Upper lobe of right lung (tissue), 1 donor: ENCODE data around the gene C1orf116. TPM values are rescaled to one million over a fixed set of nuclear protein-coding genes. Genes with fewer than 3 reads are reported as not detected.

Experiments used
- ATAC-seq: fragments of 200-7000 bp; cut with Tn5 transposase; one replicate; pipeline ENCODE4 v1.9.1; 2020; ENCODE audit warnings: mild to moderate bottlenecking, moderate library complexity
- DNase-seq: peaks from one replicate; pipeline ENCODE4 v3.0.0-alpha.2; 2020
- H3K27ac ChIP-seq: fragments of 200-600 bp; one replicate; pipeline ENCODE4 v1.8.0; 2022
- H3K27me3 ChIP-seq: fragments of 200-600 bp; one replicate; pipeline ENCODE4 v1.8.0; 2022; ENCODE audit warnings: mild to moderate bottlenecking
- H3K36me3 ChIP-seq: fragments of 200-600 bp; one replicate; pipeline ENCODE4 v1.8.0; 2022
- H3K4me1 ChIP-seq: fragments of 200-600 bp; one replicate; pipeline ENCODE4 v1.8.0; 2022
- H3K4me3 ChIP-seq: fragments of 200-600 bp; one replicate; pipeline ENCODE4 v1.8.0; 2022; ENCODE audit warnings: mild to moderate bottlenecking
- H3K9me3 ChIP-seq: fragments of 200-600 bp; one replicate; pipeline ENCODE4 v1.8.0; 2022
- CTCF ChIP-seq: fragments of 200-600 bp; IDR thresholded peaks from one replicate; pipeline ENCODE4 v1.8.0; 2022; ENCODE audit warnings: antibody characterized with exemption
- intact Hi-C: fragments of 100-400 bp; cut with DNase I; formaldehyde crosslinking; loops from one replicate; pipeline ENCODE4 v1.11.0; 2022
- total RNA-seq: library from RNA; stranded (reverse); fragmentation: NEBNext Ultra II Directional; extraction: Animal tissue kit (Norgen Biotek cat#: 25700); gene quantifications from one replicate; pipeline ENCODE4 v1.2.1, GENCODE V29; 2021
- donor health status: DM: no; HTN: yes; CAD: no; lungs with severe emphysema.

Gene C1orf116
- total RNA-seq, 1 donor from 2014 or later, result 128 TPM

- no peak overlapping the region for H3K4me3 ChIP-seq
- ATAC-seq (no peak), DNase-seq (no peak)
- H3K27ac ChIP-seq, result no peak overlapping the region
- H3K9me3 ChIP-seq, result no peaks in the 10 kb centered on the region
- H3K36me3 ChIP-seq, result no peaks in the 10 kb centered on the region
- intact Hi-C loops, result no loop called here
- H3K27me3 ChIP-seq, result no peaks in the 10 kb centered on the region
- H3K4me1 ChIP-seq, result peaks cover 8% of the 10 kb centered on the region
- no peak for TF ChIP-seq CTCF
Observed at GRCh38 chr1:207015791-207016190, 16.8 kb downstream of the C1orf116 start.

GRCh38 chr1:207014728-207015127, 17.8 kb downstream of the C1orf116 start:
- TF ChIP-seq CTCF, result no peak
- intact Hi-C loops, result no loop called here
- Histone ChIP-seq H3K4me1 (peaks cover 8% of the 10 kb centered on the region), H3K4me3 (no peak overlapping the region), H3K9me3 (no peaks in the 10 kb centered on the region), H3K27me3 (no peaks in the 10 kb centered on the region), H3K27ac (no peak overlapping the region), H3K36me3 (no peaks in the 10 kb centered on the region)
- no peak for DNase-seq
- ATAC-seq, result no peak

- TF ChIP-seq CTCF, result no peak
- ATAC-seq (no peak), DNase-seq (no peak)
- Histone ChIP-seq H3K9me3 (no peaks in the 10 kb centered on the region), H3K4me3 (no peak overlapping the region), H3K27ac (no peak overlapping the region), H3K36me3 (no peaks in the 10 kb centered on the region), H3K4me1 (peaks cover 16% of the 10 kb centered on the region), H3K27me3 (no peaks in the 10 kb centered on the region)
- intact Hi-C loops, result no loop called here
Observed at GRCh38 chr1:207013321-207014085, 19.1 kb downstream of the C1orf116 start.

- Histone ChIP-seq H3K36me3 (no peaks in the 10 kb centered on the region), H3K4me3 (no peak overlapping the region), H3K9me3 (no peaks in the 10 kb centered on the region), H3K27ac (peak overlapping the region; percentile 77), H3K4me1 (peaks cover 16% of the 10 kb centered on the region), H3K27me3 (no peaks in the 10 kb centered on the region)
- no peak for TF ChIP-seq CTCF
- intact Hi-C loops, result no loop called here
- DNase-seq (no peak), ATAC-seq (peak; percentile 73)
Observed at GRCh38 chr1:207010726-207011125, 21.8 kb downstream of the C1orf116 start.

GRCh38 chr1:207009945-207010344, 22.6 kb downstream of the C1orf116 start:
- no peaks in the 10 kb centered on the region for H3K9me3 ChIP-seq
- ATAC-seq, result peak; percentile 83
- no peak for TF ChIP-seq CTCF
- peaks cover 21% of the 10 kb centered on the region for H3K4me1 ChIP-seq
- no peaks in the 10 kb centered on the region for H3K27me3 ChIP-seq
- no peak for DNase-seq
- H3K36me3 ChIP-seq, result no peaks in the 10 kb centered on the region
- no peak overlapping the region for H3K4me3 ChIP-seq
- intact Hi-C loops, result no loop called here
- peak overlapping the region; percentile 77 for H3K27ac ChIP-seq
